ENCODE data around the gene PAQR8. TPM values are rescaled to one million over a fixed set of nuclear protein-coding genes. Genes with fewer than 3 reads are reported as not detected.
A peak's percentile ranks its signal among the peaks of the same experiment; 100 is the strongest.

Gene PAQR8
- total and polyA plus RNA-seq, 2 of the 13 experiments (the other 11 are each of a cell fraction or from before 2014, with no cell fraction given) = 37.7 to 50.7 TPM

- 0 out of 2 replicates have a peak, but pooled peaks have one; percentile 60 for TF ChIP-seq ZNF224 (CRISPR knock-in tag; IDR thresholded peaks at IDR 0.05)
Observed at GRCh38 chr6:52389264-52389625, 27.3 kb downstream of the PAQR8 start (continued).

- FAIRE-seq (peak; percentile 85), ATAC-seq (peak; percentile 94)
- TSS peak; percentile 86 for BruUV-seq (replicated peaks)
- peak; percentile 74 for TF ChIP-seq HDAC2 (CRISPR knock-in tag; IDR thresholded peaks at IDR 0.05)
- TF ChIP-seq RELA (CRISPR knock-in tag; IDR thresholded peaks at IDR 0.05) = peak; percentile 18
- peak; percentile 71 for TF ChIP-seq MAX (IDR thresholded peaks at IDR 0.05)
- peak; percentile 64; the same call in 1 of the 2 replicates for TF ChIP-seq KDM2A (CRISPR knock-in tag; IDR thresholded peaks at IDR 0.05; ENCODE audit: borderline replicate concordance, low read depth)
- TF ChIP-seq ZNF24 (IDR thresholded peaks at IDR 0.05) = no peak
- peak; percentile 67 for TF ChIP-seq ZNF574 (CRISPR knock-in tag; IDR thresholded peaks at IDR 0.05)
- no peak for TF ChIP-seq USF2 (IDR thresholded peaks at IDR 0.05; ENCODE audit: low read depth, low read length)
- peak; percentile 14; the same call in 1 of the 2 replicates for TF ChIP-seq USF2 (CRISPR knock-in tag; IDR thresholded peaks at IDR 0.05; ENCODE audit: borderline replicate concordance)
- TF ChIP-seq TEAD3 (CRISPR knock-in tag; optimal IDR thresholded peaks at IDR 0.05; ENCODE audit: borderline replicate concordance) = peak; percentile 65
- peak; percentile 36; the same call in 1 of the 2 replicates for TF ChIP-seq ZSCAN9 (CRISPR knock-in tag; IDR thresholded peaks at IDR 0.05; ENCODE audit: borderline replicate concordance)
- TF ChIP-seq SPEN (CRISPR knock-in tag; IDR thresholded peaks at IDR 0.05; ENCODE audit: low read depth) = no peak
- TF ChIP-seq SAP130 (CRISPR knock-in tag; IDR thresholded peaks at IDR 0.05; ENCODE audit: low read depth) = peak; percentile 87
- no peak for TF ChIP-seq NFE2 (CRISPR knock-in tag; IDR thresholded peaks at IDR 0.05)
- no peak for TF ChIP-seq ZNF749 (CRISPR knock-in tag; IDR thresholded peaks at IDR 0.05; ENCODE audit: borderline replicate concordance)
- TF ChIP-seq DRAP1 (CRISPR knock-in tag; IDR thresholded peaks at IDR 0.05) = peak; percentile 54; the same call in 1 of the 2 replicates
- 0 out of 2 replicates have a peak, but pooled peaks have one; percentile 13 for TF ChIP-seq ZNF431 (CRISPR knock-in tag; IDR thresholded peaks at IDR 0.05; ENCODE audit: borderline replicate concordance, low read depth)
- TF ChIP-seq GATAD2A (CRISPR knock-in tag; IDR thresholded peaks at IDR 0.05) = peak; percentile 74
Observed at GRCh38 chr6:52389626-52390360, 27.8 kb downstream of the PAQR8 start.

More at GRCh38 chr6:52389626-52390360, 27.8 kb downstream of the PAQR8 start:
- Histone ChIP-seq H3K36me3 (replicated peaks in 1 of 2; ENCODE audit: control insufficient read depth in 1 of 2, insufficient read depth in 2 of 2, low read length in 2 of 2) (no peaks in the 10 kb centered on the region; a peak in 2 of 5 replicates), H3K9me3 (ENCODE audit: low read length) (peaks cover 5% of the 10 kb centered on the region), H3K4me2 (ENCODE audit: low read depth, low read length) (peak overlapping the region; percentile 88), H3K9ac (ENCODE audit: insufficient read depth, low read depth, low read length) (peak overlapping the region; percentile 73), H3K4me1 (ENCODE audit: insufficient read depth, low read length) (peaks cover 53% of the 10 kb centered on the region), H3K79me2 (ENCODE audit: insufficient read depth, low read length) (peaks cover 12% of the 10 kb centered on the region), H2AFZ (ENCODE audit: low read length) (peak overlapping the region; percentile 10), H3K27ac (ENCODE audit: extremely low read length, insufficient read depth, low read length) (peak overlapping the region; percentile 84), H4K20me1 (ENCODE audit: insufficient read depth, low read length) (no peaks in the 10 kb centered on the region), H3K4me3 (replicated peaks in 1 of 3; ENCODE audit: insufficient read depth in 1 of 3, low read depth in 2 of 3, low read length in 3 of 3) (peak overlapping the region; percentile 11 to 56 (median 30)), H3K27me3 (ENCODE audit: control insufficient read depth in 1 of 2, insufficient read depth in 2 of 2, low read length in 2 of 2) (no peaks in the 10 kb centered on the region)
- in situ Hi-C loops (cut with HindIII; ENCODE audit: extremely low pct_ligation_motif_present, low pct_unique_long_range_greater_than_20kb) (loop anchor here (10.0 kb wide), 1 partner anchor 225 kb away; no protein-coding TSS in a partner anchor), intact Hi-C loops (cut with micrococcal nuclease; ENCODE audit: unreplicated experiment) (loop anchor here (1.0 to 5.0 kb wide), 2 partner anchors 20 to 37 kb away; no protein-coding TSS in a partner anchor)
- peak; percentile 94 for DNase-seq (ENCODE audit: low spot score)
- 1% methylated on average over 8 of the region's 8 CpGs for whole genome bisulfite sequencing (ENCODE audit: low lambda C conversion rate)
- POLR2A ChIA-PET = interaction anchor here (0.8 to 2.8 kb wide), 18 partner anchors 10 to 604 kb away, joined by 3 to 23 read pairs (median 5); partner anchors contain the start of genes MCM3 and PAQR8
- CTCF ChIA-PET (ENCODE audit: low intra/inter-chr PET ratio, low total read pairs) = interaction anchor here (1.0 to 1.1 kb wide), 2 partner anchors 9 to 274 kb away, joined by 3 to 4 read pairs; no protein-coding TSS in a partner anchor
